Right lobe of liver (tissue), 6 donors: ENCODE measurements around the gene ETAA1. TPM values are rescaled to one million over a fixed set of nuclear protein-coding genes. Genes with fewer than 3 reads are reported as not detected.

Experiments
- ATAC-seq, 4 donors: fragments of 200-7000 bp; cut with Tn5 transposase; one replicate each; pipeline ENCODE4 v1.9.1; 2020; ENCODE audit warnings: mild to moderate bottlenecking in 4 of 4, moderate library complexity in 4 of 4
- DNase-seq, 3 donors: peaks; one replicate each; pipeline ENCODE4 v3.0.0-alpha.2; 2020
- H3K27ac ChIP-seq, 3 donors: fragments of 200-600 bp; one replicate each; pipeline ENCODE4 v1.8.0; 2022
- H3K27me3 ChIP-seq, 2 donors: fragments of 200-600 bp; one replicate each; pipeline ENCODE4 v1.8.0; 2022
- H3K36me3 ChIP-seq, 4 donors: fragments of 200-600 bp; sonication (generic) in 1 of 4; one replicate each; pipeline versions ENCODE4 v1.5.1 to v1.8.0; 2017 to 2022; ENCODE audit warnings: control low read depth in 1 of 4
- H3K4me1 ChIP-seq, 4 donors: fragments of 200-600 bp; sonication (generic) in 1 of 4; one replicate each; pipeline versions ENCODE4 v1.5.1 to v1.8.0; 2017 to 2022; ENCODE audit warnings: control low read depth in 1 of 4
- H3K4me3 ChIP-seq, 3 donors: fragments of 200-600 bp; one replicate each; pipeline ENCODE4 v1.8.0; 2022
- H3K9me3 ChIP-seq, 4 donors: fragments of 200-600 bp; sonication (generic) in 1 of 4; one replicate each; pipeline versions ENCODE4 v1.5.1 to v1.8.0; 2017 to 2022; ENCODE audit warnings: control low read depth in 1 of 4
- POLR2A ChIP-seq: fragments of 450-650 bp; IDR thresholded peaks from one replicate; pipeline ENCODE4 v1.6.1; 2017; ENCODE audit warnings: antibody characterized with exemption, mild to moderate bottlenecking
- WGBS: methylation state at CpG from one replicate; pipeline ENCODE4 v1.1.6; 2018; ENCODE audit warnings: low coverage, low lambda C conversion rate; ENCODE audit not compliant: insufficient coverage; ENCODE audit errors: missing lambda C conversion rate; 5-methylcytosine and 5-hydroxymethylcytosine counted together
- intact Hi-C, 2 donors: fragments of 100-400 bp; cut with DNase I; formaldehyde crosslinking; loops; one replicate each; pipeline versions ENCODE4 v1.11.2 to v1.14.1; 2022
- total RNA-seq, 6 experiments: library from RNA; depleted of rRNA in 2 of 6; stranded (reverse); fragments of >200 nt in 2 of 6; fragmentation: NEBNext Ultra II Directional in 3 of 6; extraction: Animal tissue kit (Norgen Biotek cat#: 25700) in 3 of 6; gene quantifications; one replicate each; pipeline versions ENCODE4 v1.1.0 to v1.2.4, GENCODE V29; 2016 to 2023
- TF ChIP-seq, protein P1 (sequence below), 4 donors: fragments of 200-600 bp in 3 of 4; fragments of 450-650 bp in 1 of 4; IDR thresholded peaks; one replicate each; pipeline versions ENCODE4 v1.5.1 to v1.8.0; 2016 to 2022; ENCODE audit warnings: antibody characterized with exemption in 4 of 4, mild to moderate bottlenecking in 2 of 4
- donor health status: DM: no; HTN: yes; CAD: no.
- donor health status: DM: no; HTN: no; CAD: no.
- donor health status: DM: no; HTN: no; CAD: no.
- donor health status: DM: no; HTN: yes; CAD: no.
- donor health status: DM: no; HTN: yes; CAD: no.

The ETAA1 gene
- total RNA-seq, 6 experiments from 2014 or later, result 2.8 to 8.0 (median 5.0) TPM

DNA sequence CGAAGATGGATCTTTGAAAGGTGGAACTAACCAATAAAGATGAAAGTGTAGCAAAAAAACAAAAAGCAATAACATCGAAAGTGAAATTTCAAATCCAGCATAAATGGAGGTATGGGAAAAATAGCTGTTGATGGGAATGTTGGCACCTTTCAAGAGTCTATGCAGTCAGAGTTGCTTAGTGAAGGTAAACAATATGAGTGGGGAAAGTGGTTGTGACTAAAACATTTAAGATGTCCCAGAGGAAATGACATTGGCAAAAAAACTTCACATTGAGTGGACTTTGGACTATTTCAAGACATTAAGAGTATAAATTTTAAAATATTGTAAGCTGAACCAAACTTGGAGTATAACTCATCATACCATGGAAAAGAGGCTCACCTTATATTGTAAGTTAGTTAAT lies 17.7 kb downstream of the ETAA1 start:
- Histone ChIP-seq H3K27me3 (no peaks in the 10 kb centered on the region), H3K36me3 (peaks cover 0 to 9% (median 4%) of the 10 kb centered on the region in 4 donors), H3K4me1 (no peaks in the 10 kb centered on the region), H3K9me3 (no peaks in the 10 kb centered on the region), H3K4me3 (no peak overlapping the region), H3K27ac (no peak overlapping the region)
- intact Hi-C loops, result no loop called here
- 95% methylated on average over 2 of the region's 2 CpGs for WGBS
- DNase-seq, result no peak
- no peak for ATAC-seq
- TF ChIP-seq, protein P1, sequence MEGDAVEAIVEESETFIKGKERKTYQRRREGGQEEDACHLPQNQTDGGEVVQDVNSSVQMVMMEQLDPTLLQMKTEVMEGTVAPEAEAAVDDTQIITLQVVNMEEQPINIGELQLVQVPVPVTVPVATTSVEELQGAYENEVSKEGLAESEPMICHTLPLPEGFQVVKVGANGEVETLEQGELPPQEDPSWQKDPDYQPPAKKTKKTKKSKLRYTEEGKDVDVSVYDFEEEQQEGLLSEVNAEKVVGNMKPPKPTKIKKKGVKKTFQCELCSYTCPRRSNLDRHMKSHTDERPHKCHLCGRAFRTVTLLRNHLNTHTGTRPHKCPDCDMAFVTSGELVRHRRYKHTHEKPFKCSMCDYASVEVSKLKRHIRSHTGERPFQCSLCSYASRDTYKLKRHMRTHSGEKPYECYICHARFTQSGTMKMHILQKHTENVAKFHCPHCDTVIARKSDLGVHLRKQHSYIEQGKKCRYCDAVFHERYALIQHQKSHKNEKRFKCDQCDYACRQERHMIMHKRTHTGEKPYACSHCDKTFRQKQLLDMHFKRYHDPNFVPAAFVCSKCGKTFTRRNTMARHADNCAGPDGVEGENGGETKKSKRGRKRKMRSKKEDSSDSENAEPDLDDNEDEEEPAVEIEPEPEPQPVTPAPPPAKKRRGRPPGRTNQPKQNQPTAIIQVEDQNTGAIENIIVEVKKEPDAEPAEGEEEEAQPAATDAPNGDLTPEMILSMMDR (IDR thresholded peaks at IDR 0.05), result no peak
- no peak for TF ChIP-seq POLR2A

DNA sequence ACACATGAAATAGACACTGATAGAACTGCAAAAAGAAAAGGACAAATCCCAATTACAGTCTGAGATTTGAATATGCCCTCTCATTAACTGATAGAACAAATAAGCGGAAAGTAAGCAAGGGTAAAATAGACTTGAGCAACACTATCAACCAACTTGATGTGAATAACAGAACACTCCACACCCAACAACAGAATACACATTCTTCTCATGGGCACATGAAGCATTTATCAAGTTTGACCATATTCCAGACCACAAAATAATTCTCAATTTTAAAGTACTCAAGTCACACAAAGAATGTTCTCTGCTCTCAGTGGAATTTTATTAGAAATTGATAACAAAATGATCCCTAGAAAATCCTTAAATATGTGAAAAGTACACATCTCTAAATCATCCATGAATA lies 19.0 kb downstream of the ETAA1 start:
- DNase-seq, result no peak
- intact Hi-C loops, result no loop called here
- TF ChIP-seq, protein P1 (IDR thresholded peaks at IDR 0.05), result no peak
- TF ChIP-seq POLR2A, result no peak
- no peak overlapping the region for H3K4me3 ChIP-seq
- 83% methylated on average over 1 of the region's 1 CpG for WGBS
- H3K27ac ChIP-seq, result no peak overlapping the region
- no peaks in the 10 kb centered on the region for H3K9me3 ChIP-seq
- no peak for ATAC-seq
- peaks cover 0 to 2% (median under 1%) of the 10 kb centered on the region in 4 donors for H3K36me3 ChIP-seq
- H3K27me3 ChIP-seq, result no peaks in the 10 kb centered on the region
- no peaks in the 10 kb centered on the region for H3K4me1 ChIP-seq

DNA sequence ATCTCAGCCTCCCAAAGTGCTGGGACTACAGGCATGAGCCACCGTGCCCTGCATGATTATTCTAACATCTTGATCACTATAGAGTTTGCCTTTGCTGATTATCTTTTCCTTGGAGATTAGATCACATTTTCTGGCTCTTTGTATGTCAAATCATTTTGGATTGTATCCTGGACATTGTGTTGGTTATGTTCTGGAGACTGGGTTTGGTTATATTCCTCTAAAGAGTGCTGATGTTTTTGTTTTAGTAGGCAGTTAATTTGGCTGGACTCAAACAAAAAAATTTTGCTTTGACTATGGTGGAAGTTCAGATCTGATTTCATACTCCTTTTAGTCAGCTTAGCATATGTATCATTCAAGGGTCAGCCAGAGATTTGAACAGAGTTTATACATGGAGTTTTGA lies 26.4 kb downstream of the ETAA1 start:
- H3K27me3 ChIP-seq, result no peaks in the 10 kb centered on the region
- DNase-seq (no peak), ATAC-seq (no peak)
- no peak overlapping the region for H3K4me3 ChIP-seq
- H3K36me3 ChIP-seq, result no peaks in the 10 kb centered on the region
- H3K4me1 ChIP-seq, result no peaks in the 10 kb centered on the region
- no peak for TF ChIP-seq POLR2A
- TF ChIP-seq, protein P1 (IDR thresholded peaks at IDR 0.05), result no peak
- WGBS, result no CpG with 5 or more reads among the region's 1 CpG
- no peak overlapping the region for H3K27ac ChIP-seq
- H3K9me3 ChIP-seq, result peaks cover 0 to 4% (median 0%) of the 10 kb centered on the region in 4 donors
- intact Hi-C loops, result no loop called here

DNA sequence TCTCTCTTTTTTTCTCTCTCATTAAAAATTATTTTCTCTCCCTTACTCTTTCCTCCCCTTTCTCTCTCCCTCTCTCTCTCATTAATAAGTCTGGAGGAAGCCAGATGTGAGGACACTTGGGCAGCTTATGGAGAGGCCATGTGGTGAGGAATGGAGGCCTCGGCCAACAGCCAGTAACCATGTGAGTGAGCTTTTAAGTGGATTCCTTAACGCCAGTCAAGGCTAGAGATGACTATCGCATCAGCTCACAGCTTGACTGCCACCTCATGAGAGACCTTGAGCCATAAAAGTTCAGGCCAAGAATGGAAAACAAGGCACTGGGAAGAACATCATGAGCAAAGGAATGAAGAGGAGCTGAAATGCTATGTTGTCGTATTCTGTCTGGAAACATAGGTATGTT lies 39.1 kb downstream of the ETAA1 start:
- Histone ChIP-seq H3K4me3 (no peak overlapping the region), H3K36me3 (no peaks in the 10 kb centered on the region), H3K27me3 (no peaks in the 10 kb centered on the region), H3K27ac (no peak overlapping the region), H3K4me1 (no peaks in the 10 kb centered on the region), H3K9me3 (no peaks in the 10 kb centered on the region)
- ATAC-seq (no peak), DNase-seq (no peak)
- no peak for TF ChIP-seq POLR2A
- TF ChIP-seq, protein P1 (IDR thresholded peaks at IDR 0.05), result no peak
- WGBS, result 59% methylated on average over 4 of the region's 4 CpGs
- intact Hi-C loops, result no loop called here

DNA sequence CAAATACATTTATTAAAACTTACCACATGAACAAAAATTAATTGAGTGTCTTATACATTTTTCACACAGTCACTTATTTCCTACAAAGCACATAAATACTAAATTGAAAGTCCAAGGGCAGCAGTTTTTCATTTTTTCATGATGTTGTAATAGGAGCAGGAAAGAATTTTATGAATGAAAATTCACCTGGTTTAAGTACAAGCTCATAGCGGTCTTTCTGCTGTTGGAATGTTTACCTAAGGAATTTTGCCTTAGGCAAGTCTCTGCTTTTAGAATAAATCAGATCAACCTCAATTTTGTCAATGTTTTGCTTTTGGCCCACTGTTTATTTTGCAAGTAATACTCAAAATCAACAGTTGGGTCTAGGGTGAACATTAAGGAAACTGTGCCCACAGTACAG lies 40.0 kb downstream of the ETAA1 start:
- WGBS, result 36% methylated on average over 1 of the region's 1 CpG
- DNase-seq, result no peak

More for the DNA sequence above, 40.0 kb downstream of the ETAA1 start:
- intact Hi-C loops, result no loop called here
- Histone ChIP-seq H3K36me3 (no peaks in the 10 kb centered on the region), H3K9me3 (no peaks in the 10 kb centered on the region), H3K27me3 (no peaks in the 10 kb centered on the region), H3K27ac (no peak overlapping the region), H3K4me1 (no peaks in the 10 kb centered on the region), H3K4me3 (no peak overlapping the region)
- no peak for TF ChIP-seq POLR2A
- TF ChIP-seq, protein P1 (IDR thresholded peaks at IDR 0.05), result no peak
- ATAC-seq, result no peak
